HEK293 (cell line): Measurements from ENCODE around the gene CDADC1.

Source experiments
- CTCF ChIA-PET: fragments of 350-600 bp; formaldehyde crosslinking; extraction: SDS; loops from one replicate; lab custom pipeline; 2021; ENCODE audit warnings: antibody characterized with exemption; lab: Yijun Ruan, JAX
- POLR2A ChIA-PET: fragments of 300-600 bp; formaldehyde crosslinking; extraction: SDS; loops from one replicate; lab custom pipeline; 2020; ENCODE audit warnings: antibody characterized with exemption, inconsistent platforms; lab: Yijun Ruan, JAX
- H3K27ac ChIP-seq: fragments of 200-500 bp; sonication (Bioruptor generic); 2 replicates; pipeline ENCODE4 v1.5.1; 2014; ENCODE audit warnings: low read depth, low read length, control low read depth, inconsistent platforms; ENCODE audit errors: extremely low read depth
- H3K36me3 ChIP-seq, 2 experiments: fragments of 200-500 bp in 1 of 2; sonication (Bioruptor generic) in 1 of 2; 1 replicate in 1 of 2; 2 replicates in 1 of 2; pipeline ENCODE4 v1.5.1; 2014 to 2017; ENCODE audit warnings: inconsistent platforms in 2 of 2, low read length in 2 of 2; ENCODE audit not compliant: control insufficient read depth in 2 of 2, insufficient read depth in 1 of 2
- H3K4me1 ChIP-seq: fragments of 200-500 bp; sonication (Bioruptor generic); 2 replicates; pipeline ENCODE4 v1.5.1; 2014; ENCODE audit warnings: mild to moderate bottlenecking, low read length, inconsistent platforms; ENCODE audit not compliant: control insufficient read depth, insufficient read depth
- H3K4me3 ChIP-seq: 2 replicates; pipeline ENCODE4 v1.5.1; 2011; ENCODE audit warnings: low read depth, mild to moderate bottlenecking, control low read depth, low read length, moderate library complexity
- H3K9me3 ChIP-seq: fragments of 200-500 bp; sonication (Bioruptor generic); 2 replicates; pipeline ENCODE4 v1.5.1; 2014; ENCODE audit warnings: low read depth, low read length, inconsistent platforms; ENCODE audit not compliant: control insufficient read depth, insufficient read depth
- GLI4 ChIP-seq: fragments of 450-650 bp; formaldehyde crosslinking; IDR thresholded peaks from 2 replicates; pipeline ENCODE4 v1.5.1; 2016; ENCODE audit warnings: missing biosample characterization, missing genetic modification characterization
- INSM2 ChIP-seq: fragments of 450-650 bp; formaldehyde crosslinking; IDR thresholded peaks from 2 replicates; pipeline ENCODE4 v1.5.1; 2016; ENCODE audit warnings: missing biosample characterization, missing genetic modification characterization
- ZNF18 ChIP-seq: fragments of 450-650 bp; formaldehyde crosslinking; IDR thresholded peaks from 2 replicates; pipeline ENCODE4 v1.5.1; 2016; ENCODE audit warnings: missing biosample characterization, missing genetic modification characterization
- ZNF416 ChIP-seq: fragments of 450-650 bp; formaldehyde crosslinking; IDR thresholded peaks from 2 replicates; pipeline ENCODE4 v1.5.1; 2016; ENCODE audit warnings: missing biosample characterization, missing genetic modification characterization
- ZNF600 ChIP-seq: fragments of 450-650 bp; formaldehyde crosslinking; IDR thresholded peaks from 2 replicates; pipeline ENCODE4 v1.5.1; 2016; ENCODE audit warnings: missing biosample characterization, missing genetic modification characterization
- ZNF654 ChIP-seq: fragments of 450-650 bp; formaldehyde crosslinking; IDR thresholded peaks from 2 replicates; pipeline ENCODE4 v1.5.1; 2016; ENCODE audit warnings: low read depth, missing biosample characterization, missing genetic modification characterization
- ZNF660 ChIP-seq: fragments of 450-650 bp; IDR thresholded peaks from 2 replicates; pipeline ENCODE4 v1.5.1; 2018; ENCODE audit warnings: missing biosample characterization, mild to moderate bottlenecking, missing genetic modification characterization
- ZNF830 ChIP-seq: fragments of 450-650 bp; IDR thresholded peaks from 2 replicates; pipeline ENCODE4 v1.5.0; 2018; ENCODE audit warnings: missing biosample characterization, missing genetic modification characterization, low read depth, mild to moderate bottlenecking, moderate library complexity
- ZNF837 ChIP-seq: fragments of 450-650 bp; formaldehyde crosslinking; IDR thresholded peaks from 2 replicates; pipeline ENCODE4 v1.5.1; 2016; ENCODE audit warnings: missing biosample characterization, missing genetic modification characterization
- ZSCAN16 ChIP-seq: fragments of 450-650 bp; formaldehyde crosslinking; IDR thresholded peaks from 2 replicates; pipeline ENCODE4 v1.5.1; 2016; ENCODE audit warnings: missing biosample characterization, missing genetic modification characterization
- ZSCAN23 ChIP-seq: fragments of 450-650 bp; formaldehyde crosslinking; IDR thresholded peaks from 2 replicates; pipeline ENCODE4 v1.5.1; 2016; ENCODE audit warnings: missing biosample characterization, missing genetic modification characterization
- ZSCAN30 ChIP-seq: fragments of 450-650 bp; IDR thresholded peaks from 2 replicates; pipeline ENCODE4 v1.5.1; 2018; ENCODE audit warnings: missing biosample characterization, mild to moderate bottlenecking, missing genetic modification characterization, moderate library complexity
- TF ChIP-seq, protein P1 (sequence below): fragments of 450-650 bp; formaldehyde crosslinking; IDR thresholded peaks from 2 replicates; pipeline ENCODE4; 2016; ENCODE audit warnings: missing biosample characterization, missing genetic modification characterization
- TF ChIP-seq, protein P2 (sequence below): fragments of 450-650 bp; formaldehyde crosslinking; IDR thresholded peaks from 2 replicates; pipeline ENCODE4 v1.5.1; 2016; ENCODE audit warnings: missing biosample characterization, missing genetic modification characterization, borderline replicate concordance

Gene CDADC1

GRCh38 chr13:49238621-49239020, 9.1 kb upstream of the CDADC1 start (continued):
- TF ChIP-seq GLI4 (no peak), ZNF18 (tag by site-specific recombination) (no peak), ZNF830 (tag by site-specific recombination) (no peak), ZNF416 (no peak), INSM2 (tag by site-specific recombination) (no peak), ZNF600 (tag by site-specific recombination) (no peak)
- TF ChIP-seq, all 188 proteins: peak for 0

DNA sequence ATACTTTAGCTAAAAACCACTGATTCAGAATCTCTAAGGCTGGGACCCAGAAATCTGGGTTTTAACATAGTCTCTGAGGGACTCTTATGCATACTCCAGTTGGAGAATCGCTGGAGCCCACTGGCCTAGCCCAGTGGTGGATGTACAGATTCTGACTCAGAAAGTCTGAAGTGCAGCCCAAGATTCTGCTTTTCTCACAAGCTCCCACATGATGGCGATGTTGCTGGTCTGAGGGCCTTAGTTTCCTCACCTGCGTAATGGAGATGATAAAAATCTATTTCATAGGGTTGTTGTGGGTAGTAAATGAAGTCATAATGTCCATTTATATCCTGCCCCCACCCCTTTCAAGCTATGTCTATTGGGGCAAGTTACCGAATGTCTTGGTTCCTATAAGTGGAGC, 7.7 kb upstream of the CDADC1 start:
- TF ChIP-seq, protein P1, sequence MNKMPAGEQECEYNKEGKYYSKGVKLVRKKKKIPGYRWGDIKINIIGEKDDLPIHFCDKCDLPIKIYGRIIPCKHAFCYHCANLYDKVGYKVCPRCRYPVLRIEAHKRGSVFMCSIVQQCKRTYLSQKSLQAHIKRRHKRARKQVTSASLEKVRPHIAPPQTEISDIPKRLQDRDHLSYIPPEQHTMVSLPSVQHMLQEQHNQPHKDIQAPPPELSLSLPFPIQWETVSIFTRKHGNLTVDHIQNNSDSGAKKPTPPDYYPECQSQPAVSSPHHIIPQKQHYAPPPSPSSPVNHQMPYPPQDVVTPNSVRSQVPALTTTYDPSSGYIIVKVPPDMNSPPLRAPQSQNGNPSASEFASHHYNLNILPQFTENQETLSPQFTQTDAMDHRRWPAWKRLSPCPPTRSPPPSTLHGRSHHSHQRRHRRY = no peak
- TF ChIP-seq ZSCAN30 (tag by site-specific recombination) (0 out of 2 replicates have a peak, but pooled peaks have one; percentile 24), ZNF660 (tag by site-specific recombination) (peak; percentile 76; the same call in 1 of the 2 replicates), ZSCAN23 (tag by site-specific recombination) (no peak), ZNF654 (tag by site-specific recombination) (peak; percentile 48)
- Histone ChIP-seq H3K27ac (no peak overlapping the region), H3K36me3 (no peaks in the 10 kb centered on the region), H3K9me3 (no peaks in the 10 kb centered on the region), H3K4me3 (no peak overlapping the region), H3K4me1 (no peaks in the 10 kb centered on the region)
- ChIA-PET POLR2A (no interaction called here), CTCF (interaction anchor here (0.6 to 1.4 kb wide), 4 partner anchors 15 to 52 kb away, joined by 3 read pairs; no protein-coding TSS in a partner anchor)

- Histone ChIP-seq H3K4me1 (no peaks in the 10 kb centered on the region), H3K36me3 (no peaks in the 10 kb centered on the region), H3K9me3 (no peaks in the 10 kb centered on the region), H3K27ac (no peak overlapping the region), H3K4me3 (no peak overlapping the region)
- TF ChIP-seq ZSCAN16 (tag by site-specific recombination) (no peak), ZNF837 (tag by site-specific recombination) (no peak)
- TF ChIP-seq, protein P2, sequence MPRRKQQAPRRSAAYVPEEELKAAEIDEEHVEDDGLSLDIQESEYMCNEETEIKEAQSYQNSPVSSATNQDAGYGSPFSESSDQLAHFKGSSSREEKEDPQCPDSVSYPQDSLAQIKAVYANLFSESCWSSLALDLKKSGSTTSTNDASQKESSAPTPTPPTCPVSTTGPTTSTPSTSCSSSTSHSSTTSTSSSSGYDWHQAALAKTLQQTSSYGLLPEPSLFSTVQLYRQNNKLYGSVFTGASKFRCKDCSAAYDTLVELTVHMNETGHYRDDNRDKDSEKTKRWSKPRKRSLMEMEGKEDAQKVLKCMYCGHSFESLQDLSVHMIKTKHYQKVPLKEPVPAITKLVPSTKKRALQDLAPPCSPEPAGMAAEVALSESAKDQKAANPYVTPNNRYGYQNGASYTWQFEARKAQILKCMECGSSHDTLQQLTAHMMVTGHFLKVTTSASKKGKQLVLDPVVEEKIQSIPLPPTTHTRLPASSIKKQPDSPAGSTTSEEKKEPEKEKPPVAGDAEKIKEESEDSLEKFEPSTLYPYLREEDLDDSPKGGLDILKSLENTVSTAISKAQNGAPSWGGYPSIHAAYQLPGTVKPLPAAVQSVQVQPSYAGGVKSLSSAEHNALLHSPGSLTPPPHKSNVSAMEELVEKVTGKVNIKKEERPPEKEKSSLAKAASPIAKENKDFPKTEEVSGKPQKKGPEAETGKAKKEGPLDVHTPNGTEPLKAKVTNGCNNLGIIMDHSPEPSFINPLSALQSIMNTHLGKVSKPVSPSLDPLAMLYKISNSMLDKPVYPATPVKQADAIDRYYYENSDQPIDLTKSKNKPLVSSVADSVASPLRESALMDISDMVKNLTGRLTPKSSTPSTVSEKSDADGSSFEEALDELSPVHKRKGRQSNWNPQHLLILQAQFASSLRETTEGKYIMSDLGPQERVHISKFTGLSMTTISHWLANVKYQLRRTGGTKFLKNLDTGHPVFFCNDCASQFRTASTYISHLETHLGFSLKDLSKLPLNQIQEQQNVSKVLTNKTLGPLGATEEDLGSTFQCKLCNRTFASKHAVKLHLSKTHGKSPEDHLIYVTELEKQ (tag by site-specific recombination) = no peak
- POLR2A ChIA-PET = no interaction called here
- CTCF ChIA-PET = interaction anchor here (0.6 to 0.7 kb wide), 2 partner anchors 38 to 127 kb away, joined by 3 read pairs; no protein-coding TSS in a partner anchor
These were observed 6.4 kb upstream of the CDADC1 start for GRCh38 chr13:49241296-49241695.
